Stimulated activated CD4-positive, alpha-beta T cell treated with anti-CD3 and anti-CD28 coated beads, Interleukin-12 subunit alpha, Interleukin-12 subunit beta, amount 100 ng/mL, for 48 hours (primary cell): ENCODE results near the gene ATOX1.
"Not testable (repeated sequence)": the region's sequence is repeated elsewhere in the genome, so short reads cannot be mapped to it uniquely, and the experiment has no call there.

Source experiments
- DNase-seq, 3 donors: peaks; one replicate each; pipeline ENCODE4 v3.0.0-alpha.2; 2020; ENCODE audit warnings: low read depth in 2 of 3, low spot score in 1 of 3

Gene ATOX1

GRCh38 chr5:151699071-151699901, 59.1 kb downstream of the ATOX1 start:
- DNase-seq: no peak

- DNase-seq: not testable (repeated sequence)
Observed at GRCh38 chr5:151698081-151698480, 60.4 kb downstream of the ATOX1 start.

GRCh38 chr5:151697452-151697851, 61.0 kb downstream of the ATOX1 start:
- DNase-seq: no peak

GRCh38 chr5:151696470-151697061, 61.9 kb downstream of the ATOX1 start:
- no peak for DNase-seq

- DNase-seq: no peak
Observed at GRCh38 chr5:151695464-151695863, 63.0 kb downstream of the ATOX1 start.

- DNase-seq: no peak
Observed at GRCh38 chr5:151694035-151694485, 64.4 kb downstream of the ATOX1 start.
